HG02884 (cell line): ENCODE measurements around the gene PPP4R4.
"Not testable (repeated sequence)": the region's sequence is repeated elsewhere in the genome, so short reads cannot be mapped to it uniquely, and the experiment has no call there.

ENCODE experiments used
- ATAC-seq: cut with Tn5 transposase; IDR thresholded peaks from one replicate; pipeline ENCODE4 v1.9.1; 2021; ENCODE audit warnings: mild to moderate bottlenecking, moderate library complexity; ENCODE audit not compliant: unreplicated experiment

Gene PPP4R4

DNA sequence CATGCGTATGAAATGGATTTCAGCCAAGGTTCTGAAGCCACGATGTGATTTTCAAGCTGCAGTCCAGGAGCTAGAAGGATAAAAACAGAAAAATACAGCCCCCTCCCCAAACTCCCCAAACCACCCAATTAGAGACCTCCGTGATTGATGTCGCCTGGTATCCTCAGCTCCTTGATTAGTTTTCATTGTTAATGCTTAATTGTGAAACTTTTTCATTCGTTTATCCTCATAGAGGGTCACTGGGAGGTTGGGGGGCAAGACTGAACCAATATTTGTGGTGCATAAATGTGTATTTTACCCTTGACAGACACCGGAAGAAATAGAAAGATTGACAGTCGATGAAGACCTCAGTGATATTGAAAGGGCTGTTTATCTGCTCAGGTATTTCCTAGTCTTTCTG lies 1.6 kb downstream of the PPP4R4 start:
- ATAC-seq = no peak

DNA sequence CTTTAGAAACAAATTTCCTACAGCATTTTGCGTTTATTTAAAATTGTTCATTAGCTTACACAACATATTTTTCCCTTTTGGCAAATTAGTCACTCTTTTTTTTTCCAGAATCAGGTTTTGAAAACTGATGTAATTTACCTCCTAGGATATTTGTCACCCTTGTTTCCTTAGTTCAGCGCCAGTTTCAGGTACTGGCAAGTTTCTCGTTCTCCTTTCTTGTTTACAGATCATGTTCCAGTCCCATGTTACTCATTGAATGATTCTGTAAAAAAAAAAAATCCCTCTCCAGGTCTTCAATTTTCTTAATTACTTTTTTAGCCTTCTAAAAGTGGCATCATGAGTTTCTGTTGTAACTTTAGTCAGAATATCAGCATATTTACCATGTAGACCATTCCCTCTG lies 2.7 kb downstream of the PPP4R4 start:
- ATAC-seq = no peak

DNA sequence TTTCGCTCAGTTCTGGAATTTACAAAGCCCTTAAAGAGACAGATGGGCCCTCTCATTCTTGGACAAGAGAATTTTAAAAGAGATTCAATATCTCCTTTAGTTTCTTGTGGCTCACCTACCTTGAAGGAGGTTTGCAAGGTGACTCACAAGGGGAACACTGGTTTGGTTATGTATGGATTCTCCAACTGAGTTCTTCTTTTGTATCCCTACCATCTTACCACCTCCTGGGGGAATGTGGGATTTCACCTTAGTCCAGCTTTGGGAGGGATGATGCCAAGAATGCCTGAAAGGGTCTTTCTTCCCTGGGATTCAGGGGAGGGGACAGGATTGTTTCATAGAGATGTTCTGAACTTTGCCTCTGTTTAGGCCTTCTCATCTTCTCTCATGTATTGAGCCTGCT lies 3.7 kb downstream of the PPP4R4 start:
- no peak for ATAC-seq

DNA sequence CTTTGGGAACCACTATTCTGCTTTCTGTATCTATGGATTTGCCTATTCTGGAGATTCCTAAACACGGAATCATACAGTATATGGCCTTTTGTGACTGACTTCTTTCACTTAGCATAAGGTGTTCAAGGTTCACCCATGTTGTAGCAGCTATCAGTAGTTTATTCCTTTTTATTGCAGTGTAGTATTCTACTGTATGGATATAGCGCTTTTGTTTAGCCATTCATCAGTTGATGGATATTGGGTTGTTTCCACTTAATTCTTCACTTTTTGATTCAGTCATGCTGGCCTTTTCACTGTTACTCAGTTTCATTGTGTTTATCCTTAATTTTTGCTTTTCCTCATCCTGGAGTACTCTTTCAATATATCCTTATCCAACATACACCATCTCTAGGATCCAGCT lies 5.1 kb downstream of the PPP4R4 start:
- ATAC-seq = no peak

DNA sequence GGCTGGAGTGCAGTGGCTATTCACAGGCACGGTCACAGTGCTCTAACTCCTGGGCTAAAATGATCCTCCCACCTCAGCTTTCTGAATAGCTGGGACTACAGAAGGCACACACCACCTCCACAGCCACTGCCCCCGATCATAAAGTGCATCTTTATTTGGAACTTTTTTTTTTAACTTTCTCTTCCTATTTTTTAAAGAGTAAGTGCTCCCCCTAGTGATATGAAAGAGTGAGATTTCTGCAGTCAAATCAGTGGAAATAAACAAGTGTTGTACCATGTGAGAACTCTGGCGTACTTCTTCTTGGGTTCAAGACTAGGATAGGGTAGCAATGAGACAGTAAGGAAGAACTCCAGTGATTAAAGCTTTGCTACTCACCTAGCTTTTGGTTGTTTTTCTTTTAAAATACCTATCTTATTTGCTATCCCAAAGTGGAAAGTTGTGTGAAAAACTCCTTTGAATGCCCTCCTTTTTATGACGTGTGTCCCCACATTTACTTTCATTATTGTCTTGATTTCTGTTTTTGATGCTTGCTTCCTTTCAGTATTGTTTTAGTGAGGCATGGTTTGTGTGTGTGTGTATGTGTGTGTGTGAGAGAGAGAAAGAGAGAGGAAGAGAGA lies 6.6 kb downstream of the PPP4R4 start:
- peak; percentile 63 for ATAC-seq

DNA sequence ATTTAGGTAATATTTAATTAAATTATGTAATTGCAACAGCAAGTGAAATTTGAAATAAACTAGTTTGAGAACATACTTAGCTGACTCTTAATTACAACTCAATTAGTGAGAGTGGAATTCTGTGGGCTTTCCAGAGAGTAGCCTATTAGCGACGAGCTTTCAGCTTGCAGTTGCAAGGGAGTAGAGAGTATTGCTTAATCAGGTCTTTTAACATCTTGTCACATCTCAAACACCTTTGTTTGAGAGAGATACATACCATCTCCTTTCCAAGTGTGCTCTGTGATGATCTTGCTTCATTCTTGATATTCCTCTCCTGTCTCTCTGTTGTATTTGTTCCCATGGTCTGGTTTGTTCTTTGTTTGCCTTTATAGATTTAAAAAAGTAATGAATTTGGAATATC lies 7.7 kb downstream of the PPP4R4 start:
- ATAC-seq = no peak

DNA sequence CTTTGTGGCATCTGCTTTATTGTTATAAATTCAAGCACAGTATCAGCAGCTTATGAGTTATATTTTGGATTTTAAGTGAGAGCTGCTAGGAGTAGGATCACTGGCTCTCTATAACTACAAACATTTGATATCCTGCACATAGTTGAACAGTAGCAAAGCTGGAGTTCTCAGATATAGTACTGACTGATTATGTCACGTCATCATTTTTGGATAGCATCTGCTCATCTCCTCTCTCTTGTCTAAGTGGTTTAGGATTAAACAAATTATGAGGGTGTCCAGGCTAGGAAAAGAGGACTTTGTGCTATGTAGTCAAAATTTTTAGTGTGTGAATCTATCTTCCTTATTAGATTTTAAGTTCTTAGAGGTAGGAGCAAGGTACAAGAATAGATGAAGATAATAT lies 18.4 kb downstream of the PPP4R4 start:
- no peak for ATAC-seq

DNA sequence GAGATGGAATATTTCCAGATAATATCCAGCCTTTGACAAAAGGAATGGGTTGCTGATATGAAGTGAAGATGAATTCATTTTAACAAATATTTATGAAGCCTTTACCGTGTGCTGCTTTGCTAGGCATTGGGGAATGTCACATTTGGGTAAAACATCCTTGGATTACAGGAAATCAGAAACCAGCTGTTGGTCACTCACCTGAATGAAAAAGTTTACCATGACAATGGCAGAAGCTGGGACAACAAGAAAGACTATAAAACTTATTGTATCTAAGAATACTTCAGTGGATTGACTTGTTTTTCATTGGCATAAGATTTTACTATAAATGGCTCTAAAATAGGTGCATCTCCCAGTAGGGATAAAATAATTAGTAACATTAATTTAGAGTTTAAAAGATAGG lies 19.7 kb downstream of the PPP4R4 start:
- no peak for ATAC-seq

DNA sequence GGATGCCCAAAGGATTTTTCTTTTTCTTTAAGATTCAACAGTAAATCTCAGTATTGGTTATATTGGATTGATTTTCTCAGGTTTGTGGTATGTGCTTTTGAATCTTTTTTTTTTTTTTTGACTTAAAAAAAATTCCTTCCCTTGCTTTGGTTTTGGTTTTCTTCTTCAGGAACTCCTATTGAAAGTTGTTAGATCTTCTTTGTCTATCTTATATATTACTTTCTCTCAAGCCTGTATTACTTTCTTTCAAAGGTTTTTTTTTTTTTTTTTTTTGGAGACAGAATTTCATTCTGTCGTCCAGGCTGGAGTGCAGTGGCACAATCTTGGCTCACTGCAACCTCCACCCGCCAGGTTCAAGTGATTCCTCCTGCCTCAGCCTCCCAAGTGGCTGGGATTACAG lies 21.9 kb downstream of the PPP4R4 start:
- ATAC-seq = no peak

DNA sequence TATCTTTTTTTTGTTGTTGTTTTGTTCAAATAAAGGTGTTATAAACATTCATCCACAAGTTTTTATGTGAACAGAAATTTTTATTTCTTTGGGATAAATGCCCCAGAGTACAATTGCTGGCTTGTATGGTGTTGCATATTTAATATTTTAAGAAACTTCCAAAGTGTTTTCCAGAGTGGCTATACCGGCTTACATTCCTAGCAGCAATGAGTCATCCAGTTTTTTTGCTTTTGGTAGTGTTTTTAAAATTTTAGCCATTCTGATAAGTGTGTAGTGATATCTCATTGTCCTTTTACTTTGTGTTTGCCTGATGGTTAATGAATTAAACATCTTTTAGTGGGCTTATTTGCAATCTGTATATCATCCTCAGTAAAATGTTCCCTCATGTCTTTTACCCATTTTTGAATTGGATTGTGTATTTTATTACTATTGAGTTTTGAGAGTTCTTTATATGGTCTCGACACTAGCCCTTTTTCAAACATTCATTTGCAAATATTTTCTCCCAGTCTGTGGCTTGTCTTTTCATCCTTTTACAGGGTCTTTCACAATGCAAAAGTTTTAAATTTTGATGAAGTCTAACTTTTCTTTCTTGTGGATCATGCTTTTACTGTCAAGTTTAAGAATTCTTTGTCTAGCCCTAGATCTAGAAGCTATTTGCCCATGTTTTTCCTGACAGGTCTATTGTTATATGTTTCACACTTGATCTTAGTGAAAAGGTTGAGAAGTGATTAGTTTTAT lies 29.5 kb downstream of the PPP4R4 start:
- no peak for ATAC-seq

DNA sequence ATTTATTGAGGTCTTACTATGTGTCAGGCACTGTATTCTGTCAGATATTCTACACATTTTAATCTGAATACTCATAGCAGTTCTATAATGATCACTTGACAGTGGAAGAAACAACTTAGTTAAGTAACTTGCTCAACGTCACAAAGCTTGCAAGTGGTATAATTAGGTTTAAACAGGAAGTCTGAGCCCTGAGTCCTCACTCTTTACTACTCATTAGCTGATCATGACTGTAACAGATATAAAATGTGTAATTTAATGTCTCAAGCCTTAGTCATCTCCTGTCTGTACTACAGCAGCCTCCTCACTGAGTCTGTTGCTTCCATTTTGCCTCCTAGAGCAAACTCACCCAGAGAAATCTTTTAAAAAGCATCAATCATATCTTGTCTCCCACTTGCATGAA lies 38.9 kb downstream of the PPP4R4 start:
- no peak for ATAC-seq

DNA sequence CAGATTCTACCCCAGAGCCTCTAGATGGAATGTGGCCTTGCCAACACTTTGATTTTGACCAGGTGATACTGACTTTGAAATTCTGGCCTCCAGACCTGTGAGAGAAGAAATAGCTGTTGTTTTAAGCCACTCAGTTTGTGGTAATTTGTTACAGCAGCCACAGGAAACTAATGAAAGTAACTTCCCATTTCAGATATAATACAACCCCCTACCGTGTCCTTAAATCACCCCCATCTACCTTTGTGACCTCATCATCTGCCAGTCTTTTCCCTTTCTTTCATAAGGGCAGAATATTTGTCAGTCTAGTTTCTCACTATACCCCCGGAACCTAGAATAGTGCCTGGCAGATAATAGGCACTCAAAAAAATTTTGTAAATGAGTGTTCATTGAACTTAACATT lies 39.6 kb downstream of the PPP4R4 start:
- no peak for ATAC-seq

DNA sequence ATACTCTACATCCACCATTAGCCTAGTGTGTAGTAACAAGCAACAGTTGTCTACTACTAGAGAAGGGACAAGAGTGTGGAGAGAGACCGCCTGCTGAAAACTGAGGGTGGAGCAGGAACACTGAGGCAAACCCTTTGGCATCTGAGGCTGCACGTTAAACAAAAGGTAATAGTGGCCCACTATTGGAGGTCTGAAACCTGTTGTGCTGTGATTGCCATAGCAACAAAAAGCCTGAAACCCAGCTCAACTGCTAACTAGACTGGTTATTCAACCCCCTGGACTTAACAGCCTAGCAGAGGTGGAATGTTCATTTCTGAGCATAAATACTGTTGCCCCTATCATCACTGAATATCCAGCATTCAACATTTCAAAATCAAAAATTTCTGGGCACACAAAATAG lies 43.0 kb downstream of the PPP4R4 start:
- ATAC-seq = no peak

DNA sequence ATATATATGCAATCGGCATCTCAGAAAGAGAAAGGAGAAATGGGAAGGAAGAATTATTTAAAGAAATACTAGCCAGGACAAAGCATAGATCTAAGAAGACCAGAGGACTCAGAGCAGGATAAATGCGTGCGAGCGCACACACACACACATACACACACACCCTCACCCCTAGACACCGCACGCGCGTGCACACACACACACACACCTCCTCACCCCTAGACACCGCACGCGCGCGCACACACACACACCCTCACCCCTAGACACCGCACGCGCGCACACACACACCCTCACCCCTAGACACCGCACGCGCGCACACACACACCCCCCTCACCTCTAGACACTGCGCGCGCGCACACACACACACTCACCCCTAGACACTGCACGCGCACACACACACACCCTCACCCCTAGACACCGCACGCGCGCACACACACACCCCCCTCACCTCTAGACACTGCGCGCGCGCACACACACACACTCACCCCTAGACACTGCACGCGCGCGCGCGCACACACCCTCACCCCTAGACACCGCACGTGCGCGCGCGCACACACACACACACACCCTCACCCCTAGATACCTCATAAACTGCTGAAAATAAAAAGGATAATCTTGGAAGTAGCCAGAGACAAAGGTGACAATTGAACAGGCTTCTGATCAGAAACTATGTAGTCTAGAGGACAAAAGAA lies 44.2 kb downstream of the PPP4R4 start:
- ATAC-seq = not testable (repeated sequence)

DNA sequence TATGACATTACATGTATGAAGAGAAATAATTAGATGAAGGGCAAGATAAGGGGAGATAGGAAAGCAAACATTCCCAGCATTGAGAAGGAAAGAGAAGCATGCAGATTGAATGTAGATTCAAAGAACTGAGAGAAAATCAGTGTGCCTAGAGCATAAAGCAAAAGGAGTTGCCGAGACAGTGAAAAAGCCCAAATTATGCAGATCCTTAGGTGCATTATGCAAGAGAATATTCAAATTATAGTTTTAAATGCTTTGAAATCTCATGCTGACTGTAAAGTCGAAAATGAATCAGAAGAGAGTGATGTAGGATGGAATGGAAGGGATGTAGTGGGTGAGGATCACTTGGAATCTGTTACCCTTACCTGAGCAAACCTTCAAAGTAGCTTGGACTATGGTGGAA lies 49.9 kb downstream of the PPP4R4 start:
- ATAC-seq = no peak

DNA sequence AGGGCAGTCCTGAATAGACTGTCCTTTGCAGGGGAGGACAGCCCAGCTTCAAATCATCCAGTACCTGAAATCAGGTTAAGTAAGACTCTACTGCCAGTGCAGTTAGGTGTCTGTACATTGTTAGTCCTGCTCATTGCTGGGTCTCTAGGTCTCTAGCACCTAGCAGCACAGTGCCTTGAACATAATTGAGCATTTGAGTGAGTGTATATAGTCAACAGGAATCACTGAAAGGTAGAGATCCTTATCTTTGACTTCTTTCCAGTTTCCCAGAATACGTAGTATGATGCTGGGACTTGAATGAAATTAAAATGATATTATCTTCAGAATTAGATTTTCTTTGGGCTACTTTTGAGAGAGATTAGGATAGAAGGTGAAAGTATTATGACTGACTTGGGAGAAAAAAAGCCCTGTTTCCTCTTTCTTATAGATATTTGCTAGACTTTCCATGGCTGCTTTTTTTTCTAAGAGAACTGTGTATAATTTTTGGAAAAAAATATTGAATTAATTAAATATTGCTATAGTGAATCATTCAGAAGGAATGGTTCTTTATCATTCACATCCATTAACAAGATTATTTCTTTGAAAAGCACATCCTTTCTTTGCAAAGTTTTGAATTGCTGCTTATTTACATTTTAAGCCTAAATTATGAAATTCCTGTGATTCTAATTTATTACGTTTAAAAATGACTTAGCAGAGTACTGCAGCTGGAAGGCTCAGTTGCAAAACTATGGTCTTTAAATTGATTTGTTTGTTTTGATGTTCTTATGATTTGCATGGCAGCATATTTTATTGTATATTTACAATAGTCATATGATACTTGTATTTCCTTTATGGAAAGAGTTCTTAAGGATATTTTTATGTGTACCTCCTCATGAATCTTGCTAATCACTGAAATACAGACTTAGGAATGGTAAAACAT lies 51.6 kb downstream of the PPP4R4 start:
- no peak for ATAC-seq

DNA sequence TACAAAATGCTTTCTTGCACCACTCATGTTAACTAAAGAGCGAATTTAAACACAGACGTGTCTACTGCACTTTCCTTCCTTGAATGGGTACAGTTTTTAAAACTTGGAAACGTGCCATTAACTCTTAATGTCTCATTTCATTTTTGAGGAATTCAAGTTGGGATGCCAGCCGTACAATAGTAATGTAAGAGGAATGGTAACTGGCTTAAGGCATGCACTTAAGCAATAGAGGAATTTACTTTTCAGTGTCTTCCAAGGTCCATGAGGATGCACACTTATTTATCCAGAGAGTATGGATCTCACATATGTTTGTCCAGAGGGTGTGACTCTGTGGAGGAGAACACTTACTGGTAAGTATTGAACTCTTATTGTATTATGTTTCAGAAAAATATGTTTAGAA lies 52.9 kb downstream of the PPP4R4 start:
- no peak for ATAC-seq

DNA sequence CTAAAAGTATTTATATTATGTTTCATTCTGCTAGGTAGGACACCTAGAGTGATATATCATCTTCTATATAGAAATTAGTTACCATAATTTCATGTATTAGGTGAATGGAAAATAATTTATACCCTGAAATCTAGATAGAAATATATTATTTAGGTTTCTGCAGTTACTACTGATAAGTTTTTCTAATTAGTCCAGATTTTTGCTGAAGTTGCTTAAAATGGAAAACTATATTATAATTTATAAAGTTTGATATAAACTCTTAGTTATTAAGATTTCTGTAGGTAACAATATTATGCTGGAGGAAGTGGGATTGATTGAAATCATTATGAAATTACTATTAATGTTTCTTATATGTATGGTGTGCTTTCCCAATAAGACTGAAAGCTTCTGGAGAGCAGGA lies 62.9 kb downstream of the PPP4R4 start:
- ATAC-seq = no peak

DNA sequence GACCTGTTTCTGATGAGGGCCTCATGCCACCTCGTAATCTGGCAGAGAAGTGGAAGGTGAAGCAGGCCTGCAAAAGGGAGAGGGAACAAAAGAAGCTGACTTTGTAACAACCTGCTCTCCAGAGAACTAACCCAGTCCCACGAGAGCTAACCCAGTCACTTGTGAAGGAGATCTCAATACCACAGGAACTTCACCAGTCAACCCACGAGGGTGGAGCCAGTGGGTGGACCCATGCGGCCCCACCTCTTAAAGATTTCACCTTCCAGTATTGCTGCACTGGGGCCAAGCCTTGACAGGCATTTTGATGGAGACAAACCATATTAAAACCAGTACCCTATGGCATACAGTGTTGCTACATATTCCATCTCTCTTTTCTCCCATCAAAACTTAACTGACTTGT lies 63.9 kb downstream of the PPP4R4 start:
- no peak for ATAC-seq

DNA sequence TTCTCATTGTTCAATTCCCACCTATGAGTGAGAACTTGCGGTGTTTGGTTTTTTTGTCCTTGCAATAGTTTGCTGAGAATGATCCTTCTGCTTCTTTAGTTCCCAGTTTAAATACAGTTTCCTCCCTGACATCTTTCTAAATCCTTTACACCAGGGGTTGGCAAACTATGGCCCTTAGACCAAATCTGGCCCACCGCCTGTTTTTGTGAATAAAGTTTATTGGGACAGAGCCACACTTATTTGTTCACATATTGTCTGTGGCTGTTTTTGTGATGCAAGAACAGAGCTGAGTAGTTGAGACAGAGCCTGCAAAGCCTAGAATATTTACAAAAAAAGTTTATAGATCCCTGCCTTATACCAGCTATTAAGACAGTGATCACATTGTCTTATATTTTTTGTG lies 65.3 kb downstream of the PPP4R4 start:
- ATAC-seq = no peak

DNA sequence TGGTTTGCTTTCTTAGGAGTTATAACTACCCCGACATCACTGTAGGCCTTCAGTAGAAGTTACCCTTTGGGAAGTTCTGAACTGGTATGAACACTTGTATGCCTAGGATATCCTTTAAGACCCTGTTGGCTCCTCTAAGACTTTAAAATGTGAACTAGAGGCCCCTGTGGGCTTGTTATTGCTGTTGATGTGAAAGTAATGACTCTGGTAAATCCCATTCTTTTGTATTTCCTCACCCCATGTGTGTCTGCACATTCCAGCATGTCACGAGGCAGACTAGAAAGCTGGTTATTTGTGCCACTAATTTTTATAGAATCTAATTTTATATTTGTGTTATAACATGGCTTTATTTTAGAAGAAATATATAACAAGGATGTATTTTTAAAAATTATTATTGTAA lies 70.1 kb downstream of the PPP4R4 start:
- no peak for ATAC-seq
